Ectodermal cell (in vitro differentiated cells): ENCODE data around the gene DACH2.

Experiments
- H3K27ac ChIP-seq: 2 replicates; pipeline ENCODE4 v1.7.0; 2013; ENCODE audit warnings: mild to moderate bottlenecking, low read depth, low read length; ENCODE audit not compliant: insufficient read depth, poor library complexity, severe bottlenecking
- H3K27me3 ChIP-seq: 2 replicates; pipeline ENCODE4 v1.7.0; 2013; ENCODE audit warnings: mild to moderate bottlenecking, low read length; ENCODE audit not compliant: insufficient read depth, control insufficient read depth, poor library complexity, severe bottlenecking
- H3K36me3 ChIP-seq: one replicate; pipeline ENCODE4 v1.7.0; 2013; ENCODE audit warnings: low read length; ENCODE audit not compliant: control insufficient read depth, insufficient read depth
- H3K4me1 ChIP-seq: one replicate; pipeline ENCODE4 v1.7.0; 2013; ENCODE audit warnings: low read length; ENCODE audit not compliant: control insufficient read depth, insufficient read depth
- H3K4me3 ChIP-seq: 2 replicates; pipeline ENCODE4 v1.7.0; 2013; ENCODE audit warnings: low read depth, low read length, control low read depth; ENCODE audit not compliant: insufficient read depth
- H3K9me3 ChIP-seq: 2 replicates; pipeline ENCODE4 v1.7.0; 2013; ENCODE audit warnings: mild to moderate bottlenecking, low read length, moderate library complexity; ENCODE audit not compliant: control insufficient read depth
- WGBS, 2 experiments: methylation state at CpG; one replicate each; pipeline ENCODE4 v1.1.7; 2013; ENCODE audit warnings: missing lambda C conversion rate in 2 of 2; 5-methylcytosine and 5-hydroxymethylcytosine counted together

The DACH2 gene

GRCh38 chrX:86696951-86697350, 548.7 kb downstream of the DACH2 start:
- WGBS, 2 experiments: 86 to 100% methylated on average over 1 of the region's 1 CpG
- no peaks in the 10 kb centered on the region for H3K27me3 ChIP-seq

GRCh38 chrX:86711531-86712180, 563.4 kb downstream of the DACH2 start:
- Histone ChIP-seq H3K36me3 (no peaks in the 10 kb centered on the region), H3K9me3 (no peaks in the 10 kb centered on the region), H3K27ac (no peak overlapping the region), H3K27me3 (no peaks in the 10 kb centered on the region), H3K4me3 (no peak overlapping the region), H3K4me1 (no peaks in the 10 kb centered on the region)
- 95 to 97% methylated on average over 5 of the region's 5 CpGs for WGBS, 2 experiments

More at GRCh38 chrX:86696951-86697350, 548.7 kb downstream of the DACH2 start:
- Histone ChIP-seq H3K4me1 (no peaks in the 10 kb centered on the region), H3K9me3 (no peaks in the 10 kb centered on the region), H3K27ac (no peak overlapping the region), H3K36me3 (no peaks in the 10 kb centered on the region), H3K4me3 (no peak overlapping the region)

- WGBS, 2 experiments: 100% methylated on average over 1 of the region's 1 CpG; no CpG with 5 or more reads in 1 of the 2 experiments
- Histone ChIP-seq H3K4me1 (no peaks in the 10 kb centered on the region), H3K4me3 (no peak overlapping the region), H3K36me3 (no peaks in the 10 kb centered on the region), H3K9me3 (no peaks in the 10 kb centered on the region), H3K27ac (no peak overlapping the region), H3K27me3 (no peaks in the 10 kb centered on the region)
Measured at GRCh38 chrX:86714441-86714840, 566.2 kb downstream of the DACH2 start.

DNA sequence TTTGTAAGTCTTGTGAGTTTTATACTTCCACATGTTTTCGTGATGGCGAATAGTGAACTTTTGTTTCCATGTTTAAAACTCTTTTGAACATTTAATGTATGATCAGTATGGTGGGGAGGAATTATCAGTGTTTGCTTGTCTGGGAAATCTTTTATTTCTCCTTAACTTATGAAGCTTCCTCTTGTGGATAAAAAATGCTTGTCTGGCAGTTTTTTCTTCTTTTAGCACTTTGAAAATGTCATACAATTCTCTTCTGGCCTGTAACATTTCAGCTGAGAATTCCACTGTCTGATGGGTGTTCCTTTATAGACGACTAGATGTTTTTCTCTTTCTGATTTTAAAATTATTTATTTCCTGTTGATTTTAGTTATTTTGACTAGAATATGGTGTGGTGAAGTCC, 576.0 kb downstream of the DACH2 start:
- Histone ChIP-seq H3K36me3 (no peaks in the 10 kb centered on the region), H3K27ac (no peak overlapping the region), H3K4me3 (no peak overlapping the region), H3K9me3 (no peaks in the 10 kb centered on the region), H3K27me3 (no peaks in the 10 kb centered on the region), H3K4me1 (no peaks in the 10 kb centered on the region)
- WGBS, 2 experiments: 100% methylated on average over 2 of the region's 3 CpGs; no CpG with 5 or more reads in 1 of the 2 experiments

DNA sequence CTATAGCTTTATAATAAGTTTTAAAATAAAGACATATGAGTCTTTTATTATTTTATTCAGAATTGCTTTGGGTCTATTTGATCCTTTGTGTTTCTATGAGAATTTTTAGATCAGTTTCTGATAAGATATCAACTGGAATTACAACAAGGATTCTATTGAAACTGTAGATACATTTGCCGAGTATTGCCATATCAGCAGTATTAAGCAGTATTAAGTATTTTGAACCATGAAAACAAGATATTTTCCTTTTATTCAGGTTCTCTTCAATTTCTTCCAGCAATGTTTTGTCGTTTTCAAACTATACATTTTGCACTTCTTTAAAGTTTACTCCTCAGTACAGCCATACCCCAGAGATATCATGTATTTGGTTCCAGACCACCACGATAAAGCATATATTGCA, 598.8 kb downstream of the DACH2 start:
- Histone ChIP-seq H3K4me1 (no peaks in the 10 kb centered on the region), H3K36me3 (no peaks in the 10 kb centered on the region), H3K27ac (no peak overlapping the region), H3K9me3 (no peaks in the 10 kb centered on the region), H3K27me3 (no peaks in the 10 kb centered on the region), H3K4me3 (no peak overlapping the region)
- WGBS, 2 experiments: 79 to 100% methylated on average over 1 to 2 of the region's 3 CpGs

GRCh38 chrX:86805241-86805640, 657.0 kb downstream of the DACH2 start:
- Histone ChIP-seq H3K4me3 (no peak overlapping the region), H3K36me3 (no peaks in the 10 kb centered on the region), H3K4me1 (no peaks in the 10 kb centered on the region), H3K27me3 (no peaks in the 10 kb centered on the region), H3K9me3 (no peaks in the 10 kb centered on the region), H3K27ac (no peak overlapping the region)
- 77 to 90% methylated on average over 2 of the region's 2 CpGs for WGBS, 2 experiments

- Histone ChIP-seq H3K36me3 (no peaks in the 10 kb centered on the region), H3K27ac (no peak overlapping the region), H3K4me3 (no peak overlapping the region), H3K27me3 (no peaks in the 10 kb centered on the region), H3K9me3 (no peaks in the 10 kb centered on the region), H3K4me1 (no peaks in the 10 kb centered on the region)
- 94 to 96% methylated on average over 2 of the region's 2 CpGs for WGBS, 2 experiments
Measured at GRCh38 chrX:86806786-86807185, 658.5 kb downstream of the DACH2 start.

DNA sequence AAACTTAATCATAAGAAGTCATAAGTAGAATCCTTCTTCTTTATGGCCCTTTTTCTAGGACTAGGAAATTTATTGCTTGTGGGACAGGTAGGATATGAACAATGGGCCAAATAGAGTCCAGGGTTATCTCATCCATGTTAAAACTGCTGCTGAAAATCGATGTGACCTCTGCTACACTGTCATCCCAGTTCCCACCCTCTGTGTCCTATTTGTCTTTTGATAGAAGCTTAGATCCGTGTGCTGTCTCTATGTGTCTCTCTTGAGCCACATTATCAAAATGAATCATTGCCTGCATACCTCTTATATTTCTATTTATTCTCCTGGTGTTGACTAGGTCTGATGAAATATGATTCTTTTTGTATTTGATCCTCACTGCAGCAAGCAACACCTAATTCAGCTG, 661.4 kb downstream of the DACH2 start:
- no peaks in the 10 kb centered on the region for H3K36me3 ChIP-seq
- no peak overlapping the region for H3K4me3 ChIP-seq
- WGBS, 2 experiments: 86 to 93% methylated on average over 1 to 2 of the region's 2 CpGs
- no peaks in the 10 kb centered on the region for H3K4me1 ChIP-seq
- no peaks in the 10 kb centered on the region for H3K27me3 ChIP-seq
- no peak overlapping the region for H3K27ac ChIP-seq
- no peaks in the 10 kb centered on the region for H3K9me3 ChIP-seq

GRCh38 chrX:86829786-86830185, 681.5 kb downstream of the DACH2 start:
- H3K4me3 ChIP-seq: no peak overlapping the region
- H3K27me3 ChIP-seq: no peaks in the 10 kb centered on the region
- 88 to 100% methylated on average over 1 of the region's 2 CpGs for WGBS, 2 experiments
- H3K27ac ChIP-seq: no peak overlapping the region
- H3K9me3 ChIP-seq: no peaks in the 10 kb centered on the region
- H3K36me3 ChIP-seq: no peaks in the 10 kb centered on the region
- H3K4me1 ChIP-seq: no peaks in the 10 kb centered on the region

DNA sequence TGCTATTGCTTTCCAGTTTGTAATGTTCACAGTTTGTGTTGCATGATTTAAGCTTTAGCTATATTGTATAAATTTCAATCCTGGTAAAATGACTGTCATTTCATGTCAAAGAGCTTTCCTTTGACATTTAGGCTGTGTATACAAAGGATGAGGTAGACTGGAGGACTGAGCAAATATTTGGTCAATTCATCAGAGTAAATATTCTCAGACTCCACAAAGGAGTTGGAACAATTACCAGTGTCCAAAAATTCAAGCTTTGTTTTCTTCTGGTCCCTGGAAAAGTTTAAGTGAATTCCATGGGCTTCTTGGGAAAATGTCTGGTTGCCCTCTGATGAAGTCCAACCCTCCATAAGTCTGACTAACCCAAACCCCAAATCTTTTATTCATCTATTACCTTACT, 682.4 kb downstream of the DACH2 start:
- no peaks in the 10 kb centered on the region for H3K36me3 ChIP-seq
- H3K9me3 ChIP-seq: no peaks in the 10 kb centered on the region
- no peak overlapping the region for H3K4me3 ChIP-seq
- no peaks in the 10 kb centered on the region for H3K4me1 ChIP-seq
- no peak overlapping the region for H3K27ac ChIP-seq
- H3K27me3 ChIP-seq: no peaks in the 10 kb centered on the region

DNA sequence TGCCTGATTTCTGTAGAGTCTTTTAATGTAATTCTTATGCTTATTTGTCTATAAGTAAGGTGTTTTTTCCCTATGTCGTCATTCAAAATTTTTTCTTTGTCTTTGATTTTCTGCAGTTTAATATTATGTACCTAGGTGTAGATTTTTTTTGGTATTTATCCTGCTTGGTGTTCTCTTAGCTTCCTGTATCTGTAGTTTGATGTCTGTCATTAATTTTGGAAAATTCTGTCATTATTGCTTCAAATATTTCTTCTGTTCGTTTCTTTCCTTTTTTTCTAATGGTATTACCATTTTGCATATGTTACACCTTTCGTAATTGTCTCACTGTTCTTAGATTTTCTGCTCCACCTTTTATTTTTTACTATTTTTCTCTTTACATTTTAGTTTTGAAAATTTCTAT, 696.9 kb downstream of the DACH2 start:
- WGBS, 2 experiments: 56% methylated on average over 3 of the region's 3 CpGs; no CpG with 5 or more reads in 1 of the 2 experiments
- Histone ChIP-seq H3K4me3 (no peak overlapping the region), H3K4me1 (no peaks in the 10 kb centered on the region)

More for the DNA sequence above, 696.9 kb downstream of the DACH2 start:
- Histone ChIP-seq H3K36me3 (no peaks in the 10 kb centered on the region), H3K27me3 (no peaks in the 10 kb centered on the region), H3K9me3 (no peaks in the 10 kb centered on the region), H3K27ac (no peak overlapping the region)
